ENCODE results near the gene YAP1.
"Not testable (repeated sequence)": the region's sequence is repeated elsewhere in the genome, so short reads cannot be mapped to it uniquely, and the experiment has no call there.

YAP1 gene

GRCh38 chr11:102199673-102200072 is 89.4 kb downstream of the YAP1 start:
- no peak for DNase-seq (ENCODE audit: low spot score)
- no peak for TF ChIP-seq CTCF (IDR thresholded peaks at IDR 0.05; ENCODE audit: extremely low read depth, missing control alignments)

- DNase-seq (ENCODE audit: low spot score) = not testable (repeated sequence)
Observed at GRCh38 chr11:102200325-102200724, 90.1 kb downstream of the YAP1 start.

DNA sequence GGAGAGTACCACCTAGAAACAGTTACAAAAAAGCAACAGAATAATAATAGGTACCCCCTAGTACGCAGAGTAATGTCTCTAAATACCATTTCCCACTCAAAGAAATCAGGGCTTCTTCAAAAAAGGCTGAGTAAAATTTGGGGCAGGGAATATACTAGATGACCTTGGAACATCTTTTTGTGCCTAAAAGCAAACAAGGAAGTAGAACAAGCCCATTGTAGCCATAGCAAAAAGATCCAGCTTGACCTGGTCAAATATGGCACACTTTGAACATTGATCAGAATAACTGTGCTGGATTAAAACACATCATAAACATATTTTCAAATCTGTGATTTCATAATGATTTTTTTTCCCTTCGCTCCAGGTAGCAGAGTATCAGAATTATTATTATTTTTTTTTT is 91.5 kb downstream of the YAP1 start:
- DNase-seq (ENCODE audit: low spot score) = no peak
- TF ChIP-seq CTCF (IDR thresholded peaks at IDR 0.05; ENCODE audit: extremely low read depth, missing control alignments) = no peak

- TF ChIP-seq CTCF (IDR thresholded peaks at IDR 0.05; ENCODE audit: extremely low read depth, missing control alignments) = no peak
Observed at GRCh38 chr11:102202972-102203371, 92.7 kb downstream of the YAP1 start.

DNA sequence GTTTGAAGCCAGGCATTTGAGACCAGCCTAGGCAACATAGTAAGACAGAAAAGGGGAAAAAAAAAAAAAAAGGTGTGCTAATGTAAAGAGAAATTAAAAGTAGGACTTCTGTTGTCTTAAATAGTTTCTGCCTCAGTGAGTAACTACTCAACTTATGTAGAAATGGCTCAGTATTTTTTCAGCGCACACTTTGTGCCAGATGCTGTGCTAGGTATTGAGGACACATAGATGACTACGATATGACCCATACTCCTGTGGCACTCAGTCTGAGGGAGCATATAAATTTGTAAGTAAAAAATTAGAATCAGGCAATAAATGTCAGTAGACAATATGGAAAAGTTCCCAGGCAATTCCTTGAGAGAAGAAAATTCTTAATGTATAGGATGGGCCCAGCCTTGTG is 93.9 kb downstream of the YAP1 start:
- no peak for TF ChIP-seq CTCF (IDR thresholded peaks at IDR 0.05; ENCODE audit: extremely low read depth, missing control alignments)
- no peak for DNase-seq (ENCODE audit: low spot score)

More at GRCh38 chr11:102202972-102203371, 92.7 kb downstream of the YAP1 start:
- DNase-seq (ENCODE audit: low spot score) = no peak

DNA sequence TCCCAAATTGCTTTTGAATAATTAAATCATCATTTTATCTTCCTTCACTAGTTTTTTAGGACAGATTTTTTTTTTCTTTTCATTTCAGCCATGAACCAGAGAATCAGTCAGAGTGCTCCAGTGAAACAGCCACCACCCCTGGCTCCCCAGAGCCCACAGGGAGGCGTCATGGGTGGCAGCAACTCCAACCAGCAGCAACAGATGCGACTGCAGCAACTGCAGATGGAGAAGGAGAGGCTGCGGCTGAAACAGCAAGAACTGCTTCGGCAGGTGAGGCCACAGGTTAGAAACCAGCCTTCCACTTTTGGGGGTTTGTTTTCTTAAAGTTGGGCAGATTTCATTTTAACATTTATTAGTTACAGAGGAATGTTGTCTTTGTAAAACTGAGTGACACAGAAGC is 95.6 kb downstream of the YAP1 start:
- DNase-seq (ENCODE audit: low spot score) = no peak
- TF ChIP-seq CTCF (IDR thresholded peaks at IDR 0.05; ENCODE audit: extremely low read depth, missing control alignments) = no peak

DNA sequence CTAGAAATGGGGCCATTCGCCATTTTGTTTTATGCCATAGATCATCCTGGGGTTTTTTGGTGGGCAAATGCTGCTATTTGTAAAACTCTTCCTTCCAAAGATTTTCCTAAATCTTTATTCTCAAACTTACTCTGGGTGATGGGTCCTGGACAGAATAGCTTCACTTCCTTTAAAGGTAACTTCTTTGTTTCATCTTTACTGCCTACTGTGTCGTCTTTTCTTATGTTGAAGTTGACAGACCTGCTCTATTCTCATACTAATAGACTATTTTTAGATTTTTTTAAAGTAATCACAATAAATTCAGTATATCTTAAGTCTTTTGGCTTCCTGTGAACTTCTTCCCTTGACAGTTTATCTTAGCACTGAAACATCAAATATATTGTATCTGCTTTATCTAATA is 98.6 kb downstream of the YAP1 start:
- no peak for TF ChIP-seq CTCF (IDR thresholded peaks at IDR 0.05; ENCODE audit: extremely low read depth, missing control alignments)

GRCh38 chr11:102214623-102215022 is 104.4 kb downstream of the YAP1 start:
- no peak for DNase-seq (ENCODE audit: low spot score)
- TF ChIP-seq CTCF (IDR thresholded peaks at IDR 0.05; ENCODE audit: extremely low read depth, missing control alignments) = no peak

More for the DNA sequence above, 98.6 kb downstream of the YAP1 start:
- no peak for DNase-seq (ENCODE audit: low spot score)

All from GM20000 (cell line).